Measurements from ENCODE around the gene RAP1GAP2.
A peak's percentile ranks its signal among the peaks of the same experiment; 100 is the strongest.

RAP1GAP2 gene

GRCh38 chr17:2755891-2756724 lies 40.1 kb upstream of the RAP1GAP2 start:
- no peak overlapping the region for H3K4me3 ChIP-seq (ENCODE audit: low read depth, low read length)
- TF ChIP-seq CTCF (IDR thresholded peaks at IDR 0.05; ENCODE audit: low read depth, low read length, missing control alignments): no peak
- DNase-seq: peak; percentile 3

GRCh38 chr17:2758870-2759269 lies 37.4 kb upstream of the RAP1GAP2 start:
- DNase-seq: no peak
- no peak overlapping the region for H3K4me3 ChIP-seq (ENCODE audit: low read depth, low read length)
- no peaks in the 10 kb centered on the region for H3K36me3 ChIP-seq (replicated peaks)
- peaks cover 25% of the 10 kb centered on the region for H3K27me3 ChIP-seq (replicated peaks)
- H3K27ac ChIP-seq: no peak overlapping the region
- TF ChIP-seq CTCF (IDR thresholded peaks at IDR 0.05; ENCODE audit: low read depth, low read length, missing control alignments): no peak
- in situ Hi-C loops (cut with HindIII; ENCODE audit: low pct_ligation_motif_present, low sequenced_read_pairs): no loop called here

More at GRCh38 chr17:2755891-2756724, 40.1 kb upstream of the RAP1GAP2 start:
- in situ Hi-C loops (cut with HindIII; ENCODE audit: low pct_ligation_motif_present, low sequenced_read_pairs): no loop called here
- Histone ChIP-seq H3K27me3 (replicated peaks) (peaks cover 25% of the 10 kb centered on the region), H3K36me3 (replicated peaks) (no peaks in the 10 kb centered on the region), H3K27ac (no peak overlapping the region)

GRCh38 chr17:2770129-2770528 lies 26.1 kb upstream of the RAP1GAP2 start:
- Histone ChIP-seq H3K27ac (no peak overlapping the region), H3K27me3 (replicated peaks) (no peaks in the 10 kb centered on the region), H3K36me3 (replicated peaks) (no peaks in the 10 kb centered on the region), H3K4me3 (ENCODE audit: low read depth, low read length) (no peak overlapping the region)
- no peak for DNase-seq
- in situ Hi-C loops (cut with HindIII; ENCODE audit: low pct_ligation_motif_present, low sequenced_read_pairs): no loop called here
- TF ChIP-seq CTCF (IDR thresholded peaks at IDR 0.05; ENCODE audit: low read depth, low read length, missing control alignments): no peak

- DNase-seq: no peak
- no peak overlapping the region for H3K27ac ChIP-seq
- in situ Hi-C loops (cut with HindIII; ENCODE audit: low pct_ligation_motif_present, low sequenced_read_pairs): no loop called here
- peaks cover 25% of the 10 kb centered on the region for H3K27me3 ChIP-seq (replicated peaks)
- no peaks in the 10 kb centered on the region for H3K36me3 ChIP-seq (replicated peaks)
- no peak overlapping the region for H3K4me3 ChIP-seq (ENCODE audit: low read depth, low read length)
- no peak for TF ChIP-seq CTCF (IDR thresholded peaks at IDR 0.05; ENCODE audit: low read depth, low read length, missing control alignments)
Measured at GRCh38 chr17:2775206-2775605, 21.0 kb upstream of the RAP1GAP2 start.

GRCh38 chr17:2776589-2777241 lies 19.5 kb upstream of the RAP1GAP2 start:
- DNase-seq: no peak
- no peaks in the 10 kb centered on the region for H3K36me3 ChIP-seq (replicated peaks)
- in situ Hi-C loops (cut with HindIII; ENCODE audit: low pct_ligation_motif_present, low sequenced_read_pairs): no loop called here
- no peak for TF ChIP-seq CTCF (IDR thresholded peaks at IDR 0.05; ENCODE audit: low read depth, low read length, missing control alignments)
- no peak overlapping the region for H3K4me3 ChIP-seq (ENCODE audit: low read depth, low read length)
- peaks cover 25% of the 10 kb centered on the region for H3K27me3 ChIP-seq (replicated peaks)
- no peak overlapping the region for H3K27ac ChIP-seq
